Trophoblast cell (in vitro differentiated cells and primary cell): ENCODE measurements around the gene CLEC18B. TPM values are rescaled to one million over a fixed set of nuclear protein-coding genes. Genes with fewer than 3 reads are reported as not detected.
A peak's percentile ranks its signal among the peaks of the same experiment; 100 is the strongest.
"Not testable (repeated sequence)": the region's sequence is repeated elsewhere in the genome, so short reads cannot be mapped to it uniquely, and the experiment has no call there.

Source experiments
- DNase-seq, 2 donors: peaks; one replicate each; pipeline ENCODE4 v3.0.0-alpha.2; 2016
- H2AFZ ChIP-seq: 2 replicates; pipeline ENCODE4 v1.6.1; 2013; ENCODE audit warnings: low read length, moderate library complexity, mild to moderate bottlenecking; ENCODE audit not compliant: insufficient read depth, poor library complexity
- H2AK5ac ChIP-seq: 2 replicates; pipeline ENCODE4 v1.6.1; 2013; ENCODE audit warnings: mild to moderate bottlenecking, low read length
- H2BK120ac ChIP-seq: 2 replicates; pipeline ENCODE4 v1.6.1; 2013; ENCODE audit warnings: low read length, mild to moderate bottlenecking, moderate library complexity; ENCODE audit not compliant: insufficient read depth, poor library complexity
- H2BK12ac ChIP-seq: 2 replicates; pipeline ENCODE4 v1.6.1; 2013; ENCODE audit warnings: mild to moderate bottlenecking, low read length, moderate library complexity
- H2BK5ac ChIP-seq: 2 replicates; pipeline ENCODE4 v1.6.1; 2013; ENCODE audit warnings: low read length, low read depth, moderate library complexity, mild to moderate bottlenecking; ENCODE audit not compliant: poor library complexity
- H3K14ac ChIP-seq: 2 replicates; pipeline ENCODE4 v1.6.1; 2013; ENCODE audit warnings: mild to moderate bottlenecking, low read length
- H3K18ac ChIP-seq: 2 replicates; pipeline ENCODE4 v1.6.1; 2013; ENCODE audit warnings: mild to moderate bottlenecking, low read length
- H3K23ac ChIP-seq: 2 replicates; pipeline ENCODE4 v1.6.1; 2013; ENCODE audit warnings: low read length
- H3K27ac ChIP-seq: 2 replicates; pipeline ENCODE4 v1.5.1; 2013; ENCODE audit warnings: low read depth, mild to moderate bottlenecking, inconsistent platforms, low read length, moderate library complexity
- H3K27me3 ChIP-seq: 2 replicates; pipeline ENCODE4 v1.6.1; 2013; ENCODE audit warnings: inconsistent platforms, mild to moderate bottlenecking, low read length, moderate library complexity; ENCODE audit not compliant: insufficient read depth
- H3K36me3 ChIP-seq, 2 experiments: 1 replicate in 1 of 2; 2 replicates in 1 of 2; pipeline ENCODE4 v1.6.1; 2013; ENCODE audit warnings: low read length in 2 of 2, mild to moderate bottlenecking in 2 of 2, moderate library complexity in 1 of 2; ENCODE audit not compliant: insufficient read depth in 2 of 2, control insufficient read depth in 1 of 2
- H3K4ac ChIP-seq: 2 replicates; pipeline ENCODE4 v1.6.1; 2013; ENCODE audit warnings: low read depth, mild to moderate bottlenecking, low read length, moderate library complexity
- H3K4me1 ChIP-seq, 2 experiments: 1 replicate in 1 of 2; 2 replicates in 1 of 2; pipeline ENCODE4 v1.6.1; 2013; ENCODE audit warnings: low read length in 2 of 2, mild to moderate bottlenecking in 2 of 2, moderate library complexity in 1 of 2; ENCODE audit not compliant: insufficient read depth in 2 of 2, control insufficient read depth in 1 of 2
- H3K4me2 ChIP-seq: 2 replicates; pipeline ENCODE4 v1.6.1; 2013; ENCODE audit warnings: inconsistent platforms, mild to moderate bottlenecking, low read length, moderate library complexity
- H3K4me3 ChIP-seq: 2 replicates; pipeline ENCODE4 v1.5.1; 2013; ENCODE audit warnings: mild to moderate bottlenecking, low read depth, low read length, inconsistent platforms
- H3K79me1 ChIP-seq: one replicate; pipeline ENCODE4 v1.6.1; 2013; ENCODE audit warnings: low read length
- H3K79me2 ChIP-seq: 2 replicates; pipeline ENCODE4 v1.6.1; 2013; ENCODE audit warnings: low read length, mild to moderate bottlenecking; ENCODE audit not compliant: control insufficient read depth, insufficient read depth, poor library complexity
- H3K9ac ChIP-seq: 2 replicates; pipeline ENCODE4 v1.6.1; 2013; ENCODE audit warnings: mild to moderate bottlenecking, low read length
- H3K9me3 ChIP-seq: 2 replicates; pipeline ENCODE4 v1.6.1; 2013; ENCODE audit warnings: low read depth, mild to moderate bottlenecking, control low read depth, inconsistent platforms, low read length; ENCODE audit not compliant: insufficient read depth
- H4K12ac ChIP-seq: 2 replicates; pipeline ENCODE4 v1.6.1; 2013; ENCODE audit warnings: low read depth, mild to moderate bottlenecking, low read length, moderate library complexity
- H4K8ac ChIP-seq: 2 replicates; pipeline ENCODE4 v1.6.1; 2013; ENCODE audit warnings: low read depth, mild to moderate bottlenecking, low read length, moderate library complexity
- H4K91ac ChIP-seq: one replicate; pipeline ENCODE4 v1.6.1; 2013; ENCODE audit warnings: low read depth, mild to moderate bottlenecking, low read length, moderate library complexity
- WGBS: extraction: QIAGEN DNeasy Blood & Tissue Kit; methylation state at CpG from one replicate; pipeline ENCODE4 v1.1.7; 2013; ENCODE audit warnings: missing lambda C conversion rate; ENCODE audit not compliant: insufficient read length, insufficient coverage; ENCODE audit errors: extremely low coverage; 5-methylcytosine and 5-hydroxymethylcytosine counted together
- polyA plus RNA-seq: library from polyadenylated mRNA; stranded (reverse); fragments of 200-250 nt; gene quantifications from 2 replicates; pipeline ENCODE4 v1.2.3, GENCODE V29; 2013

CLEC18B gene
- 0.22 and 0.29 TPM in 2 replicates for polyA plus RNA-seq

DNA sequence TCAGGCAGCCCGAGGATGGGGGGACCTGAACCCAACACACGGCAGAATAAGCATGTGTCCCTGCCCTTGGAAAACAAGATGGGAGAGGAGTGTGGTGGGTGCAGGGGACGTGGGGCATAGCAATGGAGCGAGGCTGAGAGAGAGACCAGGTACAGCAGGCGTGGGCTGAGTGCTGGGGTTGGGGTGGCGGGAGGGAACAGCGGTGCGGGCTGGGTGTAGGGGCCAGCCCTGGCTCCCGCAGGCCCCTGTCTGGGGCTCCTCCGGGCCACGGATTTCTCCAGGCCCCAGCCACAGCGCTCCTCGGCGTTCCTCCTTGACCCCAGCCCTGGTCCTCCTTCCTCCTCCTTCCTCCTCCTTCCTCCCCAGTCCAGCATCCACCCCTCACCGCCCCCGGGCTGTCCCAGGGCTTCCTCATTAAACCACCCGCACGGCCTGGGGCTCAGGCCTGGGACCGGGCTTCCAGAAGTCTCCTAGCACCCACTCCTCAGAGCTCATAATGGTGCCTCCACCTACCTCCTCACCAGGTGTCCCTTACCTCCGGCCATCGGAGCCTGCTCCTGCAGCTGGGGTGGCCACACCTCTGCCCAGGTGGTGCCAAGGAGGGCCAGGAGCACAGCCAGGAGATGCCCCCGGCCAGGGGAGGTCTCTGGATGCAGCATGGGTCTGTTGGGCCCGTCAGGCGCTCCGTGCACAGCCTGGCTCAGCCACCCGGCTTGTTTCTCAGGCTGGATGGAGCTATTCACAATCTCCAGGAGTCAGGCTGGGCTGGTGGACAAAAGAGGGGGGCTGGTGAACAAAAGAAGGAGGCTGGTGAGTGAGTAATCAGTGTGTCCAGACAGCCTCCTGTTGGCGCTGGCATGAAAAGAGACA, at the start of gene CLEC18B:
CLEC18B (minus strand) TSS at position 867 of the 870 bp plus-strand sequence; CDS start at position 659, 208 bp downstream.
- H3K4ac ChIP-seq, H3K9ac ChIP-seq, H3K36me3 ChIP-seq, H3K23ac ChIP-seq, H2BK120ac ChIP-seq, H3K18ac ChIP-seq, H3K14ac ChIP-seq, H3K4me3 ChIP-seq, DNase-seq, H3K27me3 ChIP-seq, H3K27ac ChIP-seq, H2BK12ac ChIP-seq, H3K4me2 ChIP-seq, H2AFZ ChIP-seq, H2BK5ac ChIP-seq, H4K91ac ChIP-seq, H3K79me1 ChIP-seq, H2AK5ac ChIP-seq, H3K9me3 ChIP-seq, H3K79me2 ChIP-seq, H4K12ac ChIP-seq, H3K4me1 ChIP-seq, H4K8ac ChIP-seq: not testable (repeated sequence)
- WGBS: no CpG with 5 or more reads among the region's 27 CpGs

DNA sequence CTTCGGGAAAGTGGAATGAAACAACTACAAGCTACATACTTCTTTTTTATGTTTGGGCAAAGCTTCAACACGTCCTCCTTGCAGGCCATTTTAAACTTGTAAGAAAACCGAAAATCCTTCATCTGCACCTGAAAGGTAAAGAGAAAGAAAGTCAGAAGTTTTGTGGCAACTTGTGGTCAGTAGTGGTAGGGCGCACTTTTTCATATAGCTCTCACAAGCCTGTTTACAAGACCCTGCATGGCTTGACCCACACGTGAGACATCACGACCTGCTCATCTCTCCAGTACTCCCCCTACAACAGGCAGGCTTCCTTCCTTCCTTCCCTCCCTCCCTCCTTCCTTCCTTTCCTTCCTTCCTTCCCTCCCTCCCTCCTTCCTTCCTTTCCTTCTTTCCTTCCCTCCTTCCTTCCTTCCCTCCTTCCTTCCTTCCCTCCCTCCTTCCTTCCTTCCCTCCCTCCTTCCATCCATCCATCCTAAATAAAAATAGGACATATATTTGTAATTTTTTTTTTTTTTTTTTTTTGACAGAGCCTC, 48.7 kb upstream of the CLEC18B start:
- Histone ChIP-seq H3K18ac (no peak overlapping the region), H2BK5ac (no peak overlapping the region), H2BK120ac (no peak overlapping the region), H3K27ac (no peak overlapping the region), H4K12ac (no peak overlapping the region), H3K79me1 (no peaks in the 10 kb centered on the region), H2AFZ (no peak overlapping the region), H4K91ac (no peak overlapping the region), H3K9me3 (peaks cover 2% of the 10 kb centered on the region), H3K23ac (no peak overlapping the region), H2AK5ac (no peak overlapping the region), H3K4me3 (no peak overlapping the region), H3K4ac (no peak overlapping the region), H3K27me3 (no peaks in the 10 kb centered on the region), H4K8ac (no peak overlapping the region), H3K4me1 (no peaks in the 10 kb centered on the region), H2BK12ac (no peak overlapping the region), H3K9ac (no peak overlapping the region), H3K4me2 (no peak overlapping the region), H3K36me3 (peaks cover 23 to 49% of the 10 kb centered on the region in 2 experiments), H3K79me2 (no peaks in the 10 kb centered on the region), H3K14ac (no peak overlapping the region)
- DNase-seq: no peak
- no CpG with 5 or more reads among the region's 6 CpGs for WGBS

DNA sequence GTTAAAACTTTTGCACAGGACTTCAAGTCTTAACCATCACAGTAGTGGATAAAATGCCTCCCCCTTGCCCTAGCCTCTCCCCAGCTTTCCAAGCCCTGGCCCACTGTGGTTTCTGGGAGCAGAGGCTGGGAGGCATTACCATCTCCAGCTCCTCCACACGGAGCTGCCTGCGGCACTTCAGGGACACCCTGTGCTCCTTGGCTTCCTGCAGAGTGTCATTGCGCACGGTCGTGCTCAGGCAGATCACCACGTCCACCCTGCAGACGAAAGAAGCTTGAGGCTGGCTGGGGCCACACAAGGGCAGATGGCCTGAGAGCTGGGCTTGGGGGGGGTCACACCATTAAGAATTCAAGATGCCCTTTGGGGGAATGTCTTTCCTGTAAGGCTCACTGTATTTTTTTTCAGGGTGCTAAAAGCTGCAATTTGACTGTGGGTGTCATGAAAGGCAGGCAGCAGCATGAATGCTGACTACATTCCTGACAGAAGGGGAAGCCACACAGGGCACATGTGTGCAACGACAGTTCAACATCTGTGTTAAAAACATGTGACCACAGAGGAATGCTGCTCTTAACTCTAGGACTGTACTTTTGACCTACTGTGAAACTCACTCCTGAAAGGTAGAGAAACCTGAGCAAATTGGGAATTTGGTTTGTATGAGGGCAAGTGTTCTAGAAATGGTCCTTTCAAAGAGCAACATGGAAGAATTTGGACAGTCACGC, 47.7 kb upstream of the CLEC18B start:
- no peak overlapping the region for H4K8ac ChIP-seq
- no peak overlapping the region for H3K4me3 ChIP-seq
- H2BK5ac ChIP-seq: no peak overlapping the region
- no peaks in the 10 kb centered on the region for H3K27me3 ChIP-seq
- H3K36me3 ChIP-seq: peaks cover 23 to 49% of the 10 kb centered on the region in 2 experiments
- H2BK120ac ChIP-seq: no peak overlapping the region
- peak in 1 of 2 donors; percentile 22 for DNase-seq
- no peak overlapping the region for H2AFZ ChIP-seq
- H3K9ac ChIP-seq: no peak overlapping the region
- no peaks in the 10 kb centered on the region for H3K79me2 ChIP-seq
- H3K4me2 ChIP-seq: no peak overlapping the region
- H3K9me3 ChIP-seq: peaks cover 2% of the 10 kb centered on the region
- H3K79me1 ChIP-seq: no peaks in the 10 kb centered on the region
- H3K18ac ChIP-seq: no peak overlapping the region
- no peak overlapping the region for H2BK12ac ChIP-seq
- no peak overlapping the region for H3K14ac ChIP-seq
- no peak overlapping the region for H3K27ac ChIP-seq
- WGBS: no CpG with 5 or more reads among the region's 9 CpGs
- H2AK5ac ChIP-seq: no peak overlapping the region
- no peak overlapping the region for H4K91ac ChIP-seq
- no peak overlapping the region for H3K4ac ChIP-seq
- H4K12ac ChIP-seq: no peak overlapping the region
- no peak overlapping the region for H3K23ac ChIP-seq
- no peaks in the 10 kb centered on the region for H3K4me1 ChIP-seq

DNA sequence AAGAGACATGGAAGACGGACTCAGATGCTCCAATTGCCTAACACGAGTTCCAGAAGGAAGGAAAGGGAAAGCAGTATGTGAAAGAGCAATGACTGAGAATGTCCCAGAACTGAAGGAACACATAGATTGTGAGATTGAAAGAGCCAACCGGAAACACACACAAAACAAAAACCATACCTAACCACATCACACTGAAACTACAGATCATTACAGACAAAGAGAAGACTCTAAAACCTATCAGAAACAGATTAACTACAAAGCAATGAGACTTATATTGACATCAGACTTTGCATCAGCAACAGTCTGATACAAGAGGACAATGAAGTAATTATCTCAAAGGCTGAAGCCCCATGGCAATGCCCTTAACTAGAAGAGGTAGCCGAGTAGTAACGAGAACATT, 45.6 kb upstream of the CLEC18B start:
- Histone ChIP-seq H3K27me3 (no peaks in the 10 kb centered on the region), H2BK12ac (no peak overlapping the region), H3K79me1 (peaks cover under 1% of the 10 kb centered on the region), H3K4me3 (no peak overlapping the region), H2BK5ac (no peak overlapping the region), H3K4me1 (peaks cover 2% of the 10 kb centered on the region in 2 experiments), H3K23ac (no peak overlapping the region), H4K12ac (no peak overlapping the region), H4K8ac (no peak overlapping the region), H3K4ac (no peak overlapping the region), H3K18ac (no peak overlapping the region), H3K4me2 (no peak overlapping the region), H3K36me3 (peaks cover 29 to 51% of the 10 kb centered on the region in 2 experiments), H2AFZ (no peak overlapping the region), H4K91ac (no peak overlapping the region), H2BK120ac (no peak overlapping the region), H2AK5ac (no peak overlapping the region), H3K9ac (no peak overlapping the region), H3K79me2 (no peaks in the 10 kb centered on the region), H3K27ac (no peak overlapping the region), H3K9me3 (peaks cover 2% of the 10 kb centered on the region), H3K14ac (no peak overlapping the region)
- WGBS: no CpG with 5 or more reads among the region's 5 CpGs
- DNase-seq: no peak
